ENCODE measurements around the gene SH2D7. TPM values are rescaled to one million over a fixed set of nuclear protein-coding genes. Genes with fewer than 3 reads are reported as not detected.
A peak's percentile ranks its signal among the peaks of the same experiment; 100 is the strongest.

SH2D7 gene
- total RNA-seq, 1 donor from 2014 or later = not detected

GRCh38 chr15:78104119-78104479 is 11.7 kb downstream of the SH2D7 start:
- Histone ChIP-seq H4K20me1 (ENCODE audit: low read depth) (no peaks in the 10 kb centered on the region), H3K27ac (no peak overlapping the region), H3K4me2 (no peak overlapping the region), H3K79me2 (ENCODE audit: low read depth) (no peaks in the 10 kb centered on the region), H3K36me3 (no peaks in the 10 kb centered on the region), H3K4me3 (no peak overlapping the region), H3K27me3 (no peaks in the 10 kb centered on the region), H3K4me1 (no peaks in the 10 kb centered on the region), H3K9ac (no peak overlapping the region), H3F3A (ENCODE audit: low read depth) (no peaks in the 10 kb centered on the region), H3K9me3 (ENCODE audit: low read depth) (no peaks in the 10 kb centered on the region), H2AFZ (replicated peaks) (no peak overlapping the region)
- peaks cover 3% of the 10 kb centered on the region for H3K36me3 Mint-ChIP-seq
- H3K4me1 Mint-ChIP-seq = peaks cover 7% of the 10 kb centered on the region
- H3K9me3 Mint-ChIP-seq = no peaks in the 10 kb centered on the region
- H3K27ac Mint-ChIP-seq = no peak overlapping the region
- DNase-seq (ENCODE audit: low spot score) = no peak
- peaks cover 8% of the 10 kb centered on the region for H3K27me3 Mint-ChIP-seq (ENCODE audit: insufficient read depth, low read depth)
- no peak overlapping the region for H3K4me3 Mint-ChIP-seq
- TF ChIP-seq CTCF (IDR thresholded peaks at IDR 0.05) (no peak), EZH2phosphoT487 (IDR thresholded peaks at IDR 0.05) (no peak), EZH2 (IDR thresholded peaks at IDR 0.05) (no peak)

GRCh38 chr15:78104566-78105475 is 12.5 kb downstream of the SH2D7 start:
- H2AFZ ChIP-seq (replicated peaks) = no peak overlapping the region
- no peak overlapping the region for H3K27ac Mint-ChIP-seq

GRCh38 chr15:78105476-78106241 is 13.3 kb downstream of the SH2D7 start:
- H4K20me1 ChIP-seq (ENCODE audit: low read depth) = no peaks in the 10 kb centered on the region
- no peaks in the 10 kb centered on the region for H3K4me1 ChIP-seq
- TF ChIP-seq CTCF (IDR thresholded peaks at IDR 0.05) (no peak), EZH2phosphoT487 (IDR thresholded peaks at IDR 0.05) (no peak), EZH2 (IDR thresholded peaks at IDR 0.05) (no peak)
- no peak overlapping the region for H3K4me3 ChIP-seq
- no peaks in the 10 kb centered on the region for H3K9me3 ChIP-seq (ENCODE audit: low read depth)
- no peaks in the 10 kb centered on the region for H3K79me2 ChIP-seq (ENCODE audit: low read depth)
- H3K4me1 Mint-ChIP-seq = peaks cover 7% of the 10 kb centered on the region
- peaks cover 3% of the 10 kb centered on the region for H3K36me3 Mint-ChIP-seq
- peak overlapping the region; percentile 43 for H3K27ac Mint-ChIP-seq
- no peaks in the 10 kb centered on the region for H3K27me3 ChIP-seq
- H3K4me2 ChIP-seq = no peak overlapping the region
- H3F3A ChIP-seq (ENCODE audit: low read depth) = no peaks in the 10 kb centered on the region
- H3K27me3 Mint-ChIP-seq (ENCODE audit: insufficient read depth, low read depth) = peaks cover 8% of the 10 kb centered on the region
- H3K4me3 Mint-ChIP-seq = no peak overlapping the region
- H3K27ac ChIP-seq = no peak overlapping the region
- no peak for DNase-seq (ENCODE audit: low spot score)
- no peaks in the 10 kb centered on the region for H3K9me3 Mint-ChIP-seq
- no peaks in the 10 kb centered on the region for H3K36me3 ChIP-seq
- H2AFZ ChIP-seq (replicated peaks) = no peak overlapping the region
- no peak overlapping the region for H3K9ac ChIP-seq

More at GRCh38 chr15:78104566-78105475, 12.5 kb downstream of the SH2D7 start:
- Histone ChIP-seq H3K4me2 (no peak overlapping the region), H3K4me3 (no peak overlapping the region), H3K4me1 (no peaks in the 10 kb centered on the region), H3K27ac (no peak overlapping the region), H3K36me3 (no peaks in the 10 kb centered on the region), H3K9me3 (ENCODE audit: low read depth) (no peaks in the 10 kb centered on the region), H4K20me1 (ENCODE audit: low read depth) (no peaks in the 10 kb centered on the region), H3F3A (ENCODE audit: low read depth) (no peaks in the 10 kb centered on the region), H3K79me2 (ENCODE audit: low read depth) (no peaks in the 10 kb centered on the region), H3K9ac (no peak overlapping the region), H3K27me3 (no peaks in the 10 kb centered on the region)
- DNase-seq (ENCODE audit: low spot score) = no peak
- Mint-ChIP-seq H3K4me3 (no peak overlapping the region), H3K9me3 (no peaks in the 10 kb centered on the region), H3K36me3 (peaks cover 3% of the 10 kb centered on the region), H3K27me3 (ENCODE audit: insufficient read depth, low read depth) (peaks cover 8% of the 10 kb centered on the region), H3K4me1 (peaks cover 7% of the 10 kb centered on the region)
- TF ChIP-seq EZH2phosphoT487 (IDR thresholded peaks at IDR 0.05) (no peak), EZH2 (IDR thresholded peaks at IDR 0.05) (no peak), CTCF (IDR thresholded peaks at IDR 0.05) (no peak)

Measured in neural progenitor cell (in vitro differentiated cells).